Common myeloid progenitor, CD34-positive (primary cell): ENCODE results near the gene KLHDC4.

Experiments used
- CTCF ChIA-PET: fragments of 350-600 bp; sonication (Branson Sonifier 250); formaldehyde crosslinking; loops from one replicate; lab custom pipeline; 2021; ENCODE audit warnings: antibody characterized with exemption; lab: Charles Lee
- POLR2A ChIA-PET: fragments of 350-600 bp; sonication (Branson Sonifier 250); formaldehyde crosslinking; loops from one replicate; lab custom pipeline; 2021; ENCODE audit warnings: antibody characterized with exemption; lab: Charles Lee
- DNase-seq, 3 donors: peaks; one replicate each; pipeline versions ENCODE4 v3.0.0 to v3.0.0-alpha.2; 2013
- H3K27ac ChIP-seq, 2 experiments: 1 replicate in 1 of 2; 2 replicates in 1 of 2; pipeline ENCODE4 v1.7.0; 2013; ENCODE audit warnings: inconsistent platforms in 2 of 2, low read length in 2 of 2, mild to moderate bottlenecking in 2 of 2, low read depth in 1 of 2, moderate library complexity in 1 of 2; ENCODE audit not compliant: severe bottlenecking in 2 of 2, insufficient read depth in 1 of 2, poor library complexity in 1 of 2
- H3K27me3 ChIP-seq, 5 experiments: replicated peaks in 2 of 5; 1 replicate in 3 of 5; 2 replicates in 2 of 5; pipeline versions ENCODE4 v1.6.1 to v1.7.0; 2013; ENCODE audit warnings: low read length in 4 of 5, mild to moderate bottlenecking in 2 of 5, moderate library complexity in 2 of 5, inconsistent platforms in 1 of 5; ENCODE audit not compliant: insufficient read depth in 5 of 5, control insufficient read depth in 4 of 5
- H3K36me3 ChIP-seq, 4 experiments: 1 replicate in 2 of 4; 2 replicates in 2 of 4; pipeline versions ENCODE4 v1.6.1 to v1.7.0; 2013; ENCODE audit warnings: low read length in 3 of 4, control low read depth in 1 of 4, mild to moderate bottlenecking in 1 of 4; ENCODE audit not compliant: control insufficient read depth in 4 of 4, insufficient read depth in 4 of 4
- H3K4me1 ChIP-seq, 4 experiments: 1 replicate in 3 of 4; 2 replicates in 1 of 4; pipeline versions ENCODE4 v1.6.1 to v1.7.1; 2013; ENCODE audit warnings: low read length in 3 of 4, mild to moderate bottlenecking in 3 of 4, control low read depth in 1 of 4, inconsistent platforms in 1 of 4, moderate library complexity in 1 of 4; ENCODE audit not compliant: control insufficient read depth in 4 of 4, insufficient read depth in 4 of 4; ENCODE audit errors: control extremely low read depth in 1 of 4
- H3K4me3 ChIP-seq, 7 experiments: 1 replicate in 4 of 7; 2 replicates in 3 of 7; pipeline versions ENCODE4 v1.5.1 to v1.7.0; 2013; ENCODE audit warnings: mild to moderate bottlenecking in 7 of 7, low read length in 6 of 7, moderate library complexity in 6 of 7, inconsistent platforms in 2 of 7, low read depth in 2 of 7, control low read depth in 1 of 7; ENCODE audit not compliant: insufficient read depth in 4 of 7, control insufficient read depth in 1 of 7; ENCODE audit errors: extremely low read depth in 1 of 7
- H3K9me3 ChIP-seq, 5 experiments: 1 replicate in 4 of 5; 2 replicates in 1 of 5; pipeline versions ENCODE4 v1.6.1 to v1.7.1; 2013; ENCODE audit warnings: low read length in 4 of 5, mild to moderate bottlenecking in 2 of 5, inconsistent platforms in 1 of 5, low read depth in 1 of 5, moderate library complexity in 1 of 5; ENCODE audit not compliant: control insufficient read depth in 4 of 5, insufficient read depth in 2 of 5; ENCODE audit errors: control extremely low read depth in 1 of 5
- WGBS: methylation state at CpG from one replicate; pipeline ENCODE4 v1.1.5; 2013; ENCODE audit not compliant: insufficient coverage; 5-methylcytosine and 5-hydroxymethylcytosine counted together

KLHDC4 gene

GRCh38 chr16:87685766-87686165 lies 80.0 kb downstream of the KLHDC4 start:
- Histone ChIP-seq H3K9me3 (no peaks in the 10 kb centered on the region), H3K27me3 (peaks cover 0 to 18% (median 0%) of the 10 kb centered on the region in 5 experiments), H3K4me3 (no peak overlapping the region), H3K27ac (no peak overlapping the region), H3K4me1 (peaks cover 0 to 12% (median 10%) of the 10 kb centered on the region in 4 experiments), H3K36me3 (no peaks in the 10 kb centered on the region)
- no peak for DNase-seq
- 88% methylated on average over 13 of the region's 13 CpGs for WGBS
- ChIA-PET CTCF (no interaction called here), POLR2A (no interaction called here)

DNA sequence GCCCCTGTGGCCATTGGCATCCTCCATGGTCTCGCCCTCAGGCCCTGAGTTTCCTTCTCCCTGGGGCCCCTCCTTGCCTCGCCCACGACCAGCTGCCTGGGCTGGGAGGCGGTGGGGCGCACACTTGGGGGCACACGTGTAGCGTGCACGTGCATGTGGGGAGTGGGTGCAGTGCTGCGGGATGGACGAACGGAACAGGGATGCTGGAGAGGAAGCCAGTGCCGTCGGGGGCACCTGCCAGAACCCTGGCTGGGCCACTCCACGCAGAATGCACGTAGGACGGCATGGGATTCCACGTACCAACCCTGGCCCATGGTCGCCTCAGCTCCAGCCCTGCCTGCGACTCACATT lies 80.4 kb downstream of the KLHDC4 start:
- no peaks in the 10 kb centered on the region for H3K36me3 ChIP-seq
- peaks cover 0 to 12% (median 10%) of the 10 kb centered on the region in 4 experiments for H3K4me1 ChIP-seq
- DNase-seq = no peak
- ChIA-PET CTCF (interaction anchor here (0.6 kb wide), 1 partner anchor 93 kb away, joined by 3 read pairs; no protein-coding TSS in a partner anchor), POLR2A (no interaction called here)
- H3K9me3 ChIP-seq = no peaks in the 10 kb centered on the region
- H3K27me3 ChIP-seq = peaks cover 0 to 14% (median 0%) of the 10 kb centered on the region in 5 experiments
- H3K4me3 ChIP-seq = no peak overlapping the region
- WGBS = 88% methylated on average over 9 of the region's 19 CpGs
- H3K27ac ChIP-seq = no peak overlapping the region

- Histone ChIP-seq H3K36me3 (no peaks in the 10 kb centered on the region), H3K4me1 (peaks cover 0 to 12% (median 10%) of the 10 kb centered on the region in 4 experiments), H3K9me3 (no peaks in the 10 kb centered on the region), H3K27me3 (peaks cover 0 to 9% (median 0%) of the 10 kb centered on the region in 5 experiments), H3K4me3 (no peak overlapping the region), H3K27ac (no peak overlapping the region)
- ChIA-PET POLR2A (no interaction called here), CTCF (interaction anchor here (0.6 kb wide), 1 partner anchor 94 kb away, joined by 3 read pairs; no protein-coding TSS in a partner anchor)
- WGBS = 90% methylated on average over 27 of the region's 35 CpGs
- DNase-seq = no peak
Observed at GRCh38 chr16:87684711-87685404, 80.9 kb downstream of the KLHDC4 start.

DNA sequence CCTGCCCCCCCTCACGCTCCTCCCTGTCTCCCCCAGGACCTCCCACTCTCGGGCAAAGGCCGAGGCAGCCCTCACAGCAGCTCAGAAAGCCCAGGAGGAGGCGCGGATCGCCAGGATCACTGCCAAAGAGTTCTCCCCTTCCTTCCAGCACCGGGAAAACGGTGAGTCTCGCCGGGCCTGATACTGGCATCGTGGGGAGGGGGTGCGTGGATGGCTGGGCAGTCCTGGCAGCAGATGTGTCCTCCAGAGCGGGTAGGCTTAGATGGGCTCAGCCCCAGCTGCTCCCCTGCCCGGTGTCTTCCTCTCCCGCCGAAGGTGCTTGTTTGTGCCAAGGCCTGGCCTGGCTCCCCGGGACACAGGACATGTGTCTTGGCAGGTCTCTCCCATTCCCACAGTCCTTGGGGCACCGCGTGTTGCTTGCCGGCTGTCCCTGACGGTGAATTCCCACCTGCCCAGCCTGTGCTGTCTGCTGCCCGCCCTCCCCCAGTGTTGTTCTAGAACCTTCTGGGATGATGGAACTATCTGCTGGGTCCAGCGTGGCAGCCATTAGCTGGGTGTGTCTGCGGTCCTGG lies 81.6 kb downstream of the KLHDC4 start:
- no peak for DNase-seq
- CTCF ChIA-PET = no interaction called here
- Histone ChIP-seq H3K4me1 (peaks cover 0 to 12% (median 10%) of the 10 kb centered on the region in 4 experiments), H3K9me3 (no peaks in the 10 kb centered on the region), H3K36me3 (no peaks in the 10 kb centered on the region), H3K27me3 (peaks cover 0 to 9% (median 0%) of the 10 kb centered on the region in 5 experiments), H3K27ac (no peak overlapping the region), H3K4me3 (no peak overlapping the region)
- POLR2A ChIA-PET = no interaction called here
- WGBS = 95% methylated on average over 23 of the region's 24 CpGs

- H3K4me3 ChIP-seq = no peak overlapping the region
- DNase-seq = no peak
- no peaks in the 10 kb centered on the region for H3K36me3 ChIP-seq
- H3K27me3 ChIP-seq = peaks cover 0 to 9% (median 0%) of the 10 kb centered on the region in 5 experiments
- WGBS = 94% methylated on average over 9 of the region's 18 CpGs
- CTCF ChIA-PET = no interaction called here
- POLR2A ChIA-PET = interaction anchor here (0.6 kb wide), 1 partner anchor 362 kb away, joined by 6 read pairs; no protein-coding TSS in a partner anchor
- no peak overlapping the region for H3K27ac ChIP-seq
- H3K9me3 ChIP-seq = no peaks in the 10 kb centered on the region
- peaks cover 0 to 12% (median 10%) of the 10 kb centered on the region in 4 experiments for H3K4me1 ChIP-seq
Observed at GRCh38 chr16:87682852-87683399, 82.9 kb downstream of the KLHDC4 start.

DNA sequence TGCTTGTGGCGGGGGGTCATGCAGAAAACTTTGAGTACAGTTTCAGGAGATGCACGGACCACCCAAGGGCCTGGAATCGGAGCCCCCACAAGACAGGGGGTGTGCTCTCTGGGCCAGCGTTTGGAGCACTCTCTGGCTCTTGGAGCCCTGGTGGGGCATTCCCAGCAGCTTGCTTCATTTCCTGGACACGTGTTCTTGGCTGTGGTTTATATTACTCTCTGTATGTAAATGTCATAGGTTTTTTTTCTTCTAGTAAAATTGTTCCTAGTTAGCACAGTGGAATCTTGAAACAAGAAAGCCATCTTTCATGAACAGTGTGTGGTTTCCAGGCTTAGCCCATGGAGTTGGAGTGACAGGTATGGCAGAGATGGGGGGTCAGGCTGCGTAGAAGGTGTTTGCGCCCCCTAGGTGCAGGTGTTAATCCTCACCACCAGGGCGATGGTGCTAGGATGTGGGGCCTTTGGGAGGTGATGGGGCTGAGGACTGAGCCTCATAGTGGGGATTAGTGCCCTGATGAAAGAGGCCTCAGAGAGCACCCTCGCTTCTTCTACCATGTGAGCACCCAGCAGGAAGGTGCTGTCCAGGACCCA lies 83.7 kb downstream of the KLHDC4 start:
- CTCF ChIA-PET = no interaction called here
- 96% methylated on average over 4 of the region's 9 CpGs for WGBS

More for the DNA sequence above, 83.7 kb downstream of the KLHDC4 start:
- H3K4me3 ChIP-seq = no peak overlapping the region
- POLR2A ChIA-PET = no interaction called here
- no peak overlapping the region for H3K27ac ChIP-seq
- peak; percentile 14 to 63 (median 59) for DNase-seq
- H3K9me3 ChIP-seq = no peaks in the 10 kb centered on the region
- H3K4me1 ChIP-seq = peaks cover 0 to 12% (median 10%) of the 10 kb centered on the region in 4 experiments
- peaks cover 0 to 4% (median 0%) of the 10 kb centered on the region in 5 experiments for H3K27me3 ChIP-seq
- no peaks in the 10 kb centered on the region for H3K36me3 ChIP-seq
